Glutamatergic neuron (in vitro differentiated cells): ENCODE results near the gene B3GNT7. TPM values are rescaled to one million over a fixed set of nuclear protein-coding genes. Genes with fewer than 3 reads are reported as not detected.
A peak's percentile ranks its signal among the peaks of the same experiment; 100 is the strongest.

Experiments used
- DNase-seq: peaks from one replicate; pipeline ENCODE4 v3.0.0; 2022
- H3K27ac Mint-ChIP-seq: one replicate; pipeline ENCODE4 v1.8.0; 2020; ENCODE audit warnings: mild to moderate bottlenecking, mixed read lengths, inconsistent platforms; ENCODE audit not compliant: unreplicated experiment
- H3K27me3 Mint-ChIP-seq: one replicate; pipeline ENCODE4 v1.8.0; 2020; ENCODE audit warnings: mild to moderate bottlenecking, moderate library complexity, mixed read lengths, inconsistent platforms; ENCODE audit not compliant: unreplicated experiment
- H3K36me3 Mint-ChIP-seq: one replicate; pipeline ENCODE4 v1.8.0; 2020; ENCODE audit warnings: mild to moderate bottlenecking, mixed read lengths, inconsistent platforms; ENCODE audit not compliant: unreplicated experiment
- H3K4me1 Mint-ChIP-seq: one replicate; pipeline ENCODE4 v1.8.0; 2020; ENCODE audit warnings: mild to moderate bottlenecking, low read depth, mixed read lengths, inconsistent platforms; ENCODE audit not compliant: unreplicated experiment
- H3K4me3 Mint-ChIP-seq: one replicate; pipeline ENCODE4 v1.8.0; 2020; ENCODE audit warnings: mild to moderate bottlenecking, mixed read lengths, inconsistent platforms; ENCODE audit not compliant: unreplicated experiment
- H3K9me3 Mint-ChIP-seq: one replicate; pipeline ENCODE4 v1.8.0; 2020; ENCODE audit warnings: mild to moderate bottlenecking, moderate library complexity, mixed read lengths, inconsistent platforms; ENCODE audit not compliant: unreplicated experiment
- total RNA-seq: library from RNA; stranded (reverse); fragmentation: NEBNext Ultra II Directional; extraction: Animal tissue kit (Norgen Biotek cat#: 25700); gene quantifications from one replicate; pipeline ENCODE4 v1.2.1, GENCODE V29; 2021; ENCODE audit not compliant: unreplicated experiment
- TF ChIP-seq, protein P1 (sequence below): fragments of 200-600 bp; sonication (generic); IDR thresholded peaks from one replicate; pipeline ENCODE4 v1.5.0; 2021; ENCODE audit not compliant: partially characterized antibody, unreplicated experiment

B3GNT7 gene
- total RNA-seq, 1 donor from 2014 or later: 0.27 TPM

DNA sequence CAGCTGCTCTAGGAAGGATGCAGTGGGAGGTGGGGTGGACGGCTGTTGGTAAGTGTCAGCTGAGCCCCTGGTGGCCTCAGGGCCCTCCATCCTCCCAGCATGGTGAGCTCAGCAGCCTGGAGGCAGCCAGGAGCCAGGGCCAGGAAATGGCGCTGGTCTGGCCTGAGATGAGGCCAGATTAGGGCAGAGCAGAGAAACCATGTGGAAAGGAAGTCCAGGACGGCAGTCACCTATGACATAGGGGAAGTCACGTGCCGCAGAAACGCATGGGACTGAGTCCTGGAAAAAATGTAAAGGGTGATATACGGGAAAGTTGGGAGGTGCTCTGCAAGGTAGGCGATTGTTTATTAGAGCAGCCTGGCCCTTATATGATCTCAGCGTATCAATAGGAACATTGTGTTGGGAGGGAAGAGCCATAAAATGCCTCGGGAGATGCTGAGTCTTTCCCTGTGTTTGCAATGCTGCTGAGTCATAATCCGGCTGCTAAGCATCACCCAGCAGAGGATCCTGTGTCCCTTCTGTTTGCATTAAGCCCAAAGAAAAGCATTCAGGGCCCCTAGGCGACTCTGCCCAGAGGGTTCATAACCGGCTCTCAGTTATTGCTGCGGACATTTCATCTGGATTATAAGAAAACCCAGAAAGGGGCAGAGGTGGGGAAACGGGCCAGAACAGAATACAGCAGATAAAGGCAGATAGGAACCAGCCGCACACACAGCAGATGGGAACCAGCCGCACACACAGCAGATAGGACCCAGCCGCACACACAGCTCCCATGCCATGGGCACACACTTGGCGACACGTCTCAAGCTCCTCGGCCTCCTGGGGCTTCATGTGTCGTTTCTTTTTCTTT lies 30.3 kb upstream of the B3GNT7 start:
- Mint-ChIP-seq H3K27me3 (peaks cover 3% of the 10 kb centered on the region), H3K27ac (peak overlapping the region; percentile 91), H3K4me3 (peak overlapping the region; percentile 65), H3K9me3 (peaks cover 2% of the 10 kb centered on the region), H3K4me1 (peaks cover 36% of the 10 kb centered on the region), H3K36me3 (no peaks in the 10 kb centered on the region)
- TF ChIP-seq, protein P1, sequence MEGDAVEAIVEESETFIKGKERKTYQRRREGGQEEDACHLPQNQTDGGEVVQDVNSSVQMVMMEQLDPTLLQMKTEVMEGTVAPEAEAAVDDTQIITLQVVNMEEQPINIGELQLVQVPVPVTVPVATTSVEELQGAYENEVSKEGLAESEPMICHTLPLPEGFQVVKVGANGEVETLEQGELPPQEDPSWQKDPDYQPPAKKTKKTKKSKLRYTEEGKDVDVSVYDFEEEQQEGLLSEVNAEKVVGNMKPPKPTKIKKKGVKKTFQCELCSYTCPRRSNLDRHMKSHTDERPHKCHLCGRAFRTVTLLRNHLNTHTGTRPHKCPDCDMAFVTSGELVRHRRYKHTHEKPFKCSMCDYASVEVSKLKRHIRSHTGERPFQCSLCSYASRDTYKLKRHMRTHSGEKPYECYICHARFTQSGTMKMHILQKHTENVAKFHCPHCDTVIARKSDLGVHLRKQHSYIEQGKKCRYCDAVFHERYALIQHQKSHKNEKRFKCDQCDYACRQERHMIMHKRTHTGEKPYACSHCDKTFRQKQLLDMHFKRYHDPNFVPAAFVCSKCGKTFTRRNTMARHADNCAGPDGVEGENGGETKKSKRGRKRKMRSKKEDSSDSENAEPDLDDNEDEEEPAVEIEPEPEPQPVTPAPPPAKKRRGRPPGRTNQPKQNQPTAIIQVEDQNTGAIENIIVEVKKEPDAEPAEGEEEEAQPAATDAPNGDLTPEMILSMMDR: no peak
- peak; percentile 56 for DNase-seq

DNA sequence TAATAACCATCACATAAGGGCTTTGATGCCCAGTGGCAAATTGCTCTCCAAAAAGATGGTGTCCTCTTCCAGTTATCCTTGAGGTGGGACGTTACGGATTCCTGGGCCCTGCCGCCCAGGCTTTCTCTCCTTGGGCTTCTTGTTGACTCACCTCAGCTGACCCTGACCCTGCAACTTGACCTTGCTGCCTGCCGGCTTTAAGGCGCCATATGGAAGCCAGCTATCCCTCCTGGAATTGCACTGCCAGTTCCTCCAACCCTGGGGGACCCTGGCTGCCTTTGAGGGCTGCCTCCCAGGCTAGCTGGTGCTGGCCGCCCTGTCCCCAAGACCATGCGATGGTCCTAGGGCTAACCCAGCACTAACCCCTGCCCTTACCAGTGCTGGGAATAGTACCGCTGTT lies 28.3 kb upstream of the B3GNT7 start:
- DNase-seq: peak; percentile 40
- TF ChIP-seq, protein P1: no peak
- no peak overlapping the region for H3K27ac Mint-ChIP-seq

DNA sequence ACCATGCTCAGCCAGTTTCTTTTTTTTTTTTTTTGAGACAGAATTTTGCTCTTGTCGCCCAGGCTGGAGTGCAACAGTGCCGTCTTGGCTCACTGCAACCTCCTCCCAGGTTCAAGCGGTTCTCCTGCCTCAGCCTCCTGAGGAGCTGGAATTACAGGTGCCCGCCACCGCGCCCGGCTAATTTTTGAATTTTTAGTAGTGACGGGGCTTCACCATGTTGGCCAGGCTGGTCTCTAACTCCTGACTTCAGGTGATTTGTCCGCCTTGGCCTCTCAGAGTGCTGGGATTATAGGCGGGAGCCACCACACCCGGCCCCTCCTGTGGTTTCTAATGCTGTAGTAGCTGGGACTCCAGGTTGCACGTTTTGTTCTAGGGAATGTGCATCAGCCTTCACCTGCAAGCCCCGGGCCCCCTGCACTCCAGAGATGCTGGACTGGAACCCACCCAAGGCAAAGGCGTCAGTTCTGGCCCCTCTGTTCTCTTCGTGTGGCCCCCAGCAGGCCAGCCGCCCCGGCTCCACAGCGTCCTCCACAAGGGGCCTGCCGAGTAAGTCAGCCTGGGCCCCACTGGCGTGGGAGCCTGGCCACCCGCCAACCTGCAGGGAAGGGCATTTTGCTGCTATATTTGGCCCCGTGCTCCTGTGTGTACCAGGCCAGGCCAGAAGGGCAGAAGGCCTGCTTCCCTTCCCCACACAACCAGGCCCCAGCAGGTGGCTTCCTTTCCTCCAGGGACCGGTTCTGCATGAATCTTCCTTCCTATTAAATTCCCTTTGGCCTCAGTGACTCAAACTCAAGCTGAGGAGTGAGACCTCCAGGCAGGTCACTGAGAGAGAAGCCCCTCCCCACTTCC lies 25.7 kb upstream of the B3GNT7 start:
- no peaks in the 10 kb centered on the region for H3K36me3 Mint-ChIP-seq
- no peak for DNase-seq
- TF ChIP-seq, protein P1: no peak
- peaks cover 5% of the 10 kb centered on the region for H3K9me3 Mint-ChIP-seq
- peaks cover 21% of the 10 kb centered on the region for H3K4me1 Mint-ChIP-seq
- no peak overlapping the region for H3K4me3 Mint-ChIP-seq
- no peaks in the 10 kb centered on the region for H3K27me3 Mint-ChIP-seq
- no peak overlapping the region for H3K27ac Mint-ChIP-seq

More for the DNA sequence above, 28.3 kb upstream of the B3GNT7 start:
- Mint-ChIP-seq H3K27me3 (peaks cover 1% of the 10 kb centered on the region), H3K4me1 (peaks cover 28% of the 10 kb centered on the region), H3K4me3 (no peak overlapping the region), H3K9me3 (peaks cover 3% of the 10 kb centered on the region), H3K36me3 (no peaks in the 10 kb centered on the region)

DNA sequence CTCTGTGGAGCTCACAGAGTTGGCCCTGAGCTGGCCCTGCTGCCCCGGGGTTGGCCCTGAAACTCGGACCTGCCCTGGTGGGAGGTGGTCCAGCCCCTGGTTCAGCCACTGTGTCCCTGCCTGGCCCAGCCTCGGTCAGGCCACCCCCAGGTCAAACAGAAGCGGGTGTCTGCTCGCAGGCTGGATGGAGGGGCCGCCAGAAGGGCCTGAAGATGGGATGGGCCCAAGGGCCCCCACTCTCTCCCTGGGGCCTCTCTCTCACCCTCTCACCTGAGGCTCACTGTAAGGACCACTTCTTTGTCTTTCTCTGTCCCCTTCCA lies 25.1 kb upstream of the B3GNT7 start:
- no peaks in the 10 kb centered on the region for H3K36me3 Mint-ChIP-seq

More for the DNA sequence above, 25.1 kb upstream of the B3GNT7 start:
- no peaks in the 10 kb centered on the region for H3K27me3 Mint-ChIP-seq
- DNase-seq: no peak
- no peak overlapping the region for H3K4me3 Mint-ChIP-seq
- TF ChIP-seq, protein P1: no peak
- H3K4me1 Mint-ChIP-seq: peaks cover 15% of the 10 kb centered on the region
- peaks cover 5% of the 10 kb centered on the region for H3K9me3 Mint-ChIP-seq
- no peak overlapping the region for H3K27ac Mint-ChIP-seq
